Uterus (tissue), 2 donors: ENCODE results near the gene NEUROD6.

Source experiments
- POLR2A ChIP-seq, 2 donors: fragments of 450-650 bp; IDR thresholded peaks; one replicate each; pipeline ENCODE4 v1.6.1; 2016; ENCODE audit warnings: antibody characterized with exemption in 2 of 2, mild to moderate bottlenecking in 1 of 2, moderate library complexity in 1 of 2
- TF ChIP-seq, protein P1 (sequence below), 4 experiments: fragments of 200-600 bp in 2 of 4; fragments of 450-650 bp in 2 of 4; sonication (generic) in 2 of 4; IDR thresholded peaks; one replicate each; pipeline ENCODE4 v1.5.1; 2016 to 2019; ENCODE audit warnings: antibody characterized with exemption in 4 of 4, mild to moderate bottlenecking in 2 of 4, moderate library complexity in 1 of 4

DNA sequence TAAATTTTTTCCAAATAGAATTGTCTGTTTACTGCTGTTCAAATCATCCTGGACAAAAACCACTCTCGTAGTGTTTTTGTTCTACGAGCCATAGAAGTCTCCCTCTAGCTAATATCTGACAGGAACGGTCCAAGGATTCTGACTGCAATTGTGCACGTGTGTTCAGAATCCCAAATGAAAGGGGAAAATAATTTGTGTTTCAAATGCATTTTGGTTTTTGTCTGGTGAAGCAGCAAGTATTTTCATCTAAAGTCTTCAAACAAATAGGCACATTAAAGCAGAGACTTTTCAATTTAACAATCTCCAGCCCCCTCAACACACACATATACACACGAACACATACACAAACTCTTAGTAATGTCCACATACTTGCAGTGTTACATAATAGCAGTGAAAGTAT lies 475 bp downstream of the NEUROD6 start:
- TF ChIP-seq, protein P1, sequence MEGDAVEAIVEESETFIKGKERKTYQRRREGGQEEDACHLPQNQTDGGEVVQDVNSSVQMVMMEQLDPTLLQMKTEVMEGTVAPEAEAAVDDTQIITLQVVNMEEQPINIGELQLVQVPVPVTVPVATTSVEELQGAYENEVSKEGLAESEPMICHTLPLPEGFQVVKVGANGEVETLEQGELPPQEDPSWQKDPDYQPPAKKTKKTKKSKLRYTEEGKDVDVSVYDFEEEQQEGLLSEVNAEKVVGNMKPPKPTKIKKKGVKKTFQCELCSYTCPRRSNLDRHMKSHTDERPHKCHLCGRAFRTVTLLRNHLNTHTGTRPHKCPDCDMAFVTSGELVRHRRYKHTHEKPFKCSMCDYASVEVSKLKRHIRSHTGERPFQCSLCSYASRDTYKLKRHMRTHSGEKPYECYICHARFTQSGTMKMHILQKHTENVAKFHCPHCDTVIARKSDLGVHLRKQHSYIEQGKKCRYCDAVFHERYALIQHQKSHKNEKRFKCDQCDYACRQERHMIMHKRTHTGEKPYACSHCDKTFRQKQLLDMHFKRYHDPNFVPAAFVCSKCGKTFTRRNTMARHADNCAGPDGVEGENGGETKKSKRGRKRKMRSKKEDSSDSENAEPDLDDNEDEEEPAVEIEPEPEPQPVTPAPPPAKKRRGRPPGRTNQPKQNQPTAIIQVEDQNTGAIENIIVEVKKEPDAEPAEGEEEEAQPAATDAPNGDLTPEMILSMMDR (IDR thresholded peaks at IDR 0.05): no peak
- no peak for TF ChIP-seq POLR2A (IDR thresholded peaks at IDR 0.05)
